MM.1S (cell line): ENCODE results near the gene GAS7.

Experiments used
- EZH2 ChIP-seq: fragments of 300-600 bp; sonication (generic); optimal IDR thresholded peaks from 2 replicates; pipeline ENCODE3; 2017; ENCODE audit warnings: low read depth, mild to moderate bottlenecking, antibody characterized with exemption, low read length, mixed read lengths
- TF ChIP-seq, protein P1 (sequence below): fragments of 300-600 bp; sonication (generic); IDR thresholded peaks from 2 replicates; pipeline ENCODE4 v1.5.1; 2016; ENCODE audit warnings: antibody characterized with exemption, low read length, mixed read lengths

DNA sequence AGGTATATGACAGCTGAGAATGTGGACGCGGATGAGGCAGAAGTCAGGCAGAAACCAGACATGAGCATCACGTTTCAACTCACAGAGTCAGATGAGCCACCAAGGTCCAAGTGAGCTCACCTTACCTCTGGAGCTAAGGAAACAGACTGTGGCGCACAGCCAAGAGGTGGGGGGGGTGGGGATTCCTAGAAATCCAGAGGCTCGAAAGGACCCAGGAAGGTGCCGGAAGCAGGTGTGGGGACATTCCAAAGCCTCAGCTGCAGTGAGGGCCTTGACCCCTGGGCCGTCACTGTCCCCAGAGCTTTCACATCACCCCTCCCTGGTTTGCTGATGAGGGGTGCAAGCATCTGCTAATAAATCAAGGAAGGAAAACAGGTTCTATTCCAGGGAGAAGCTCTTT is 264.1 kb downstream of the GAS7 start:
- no peak for TF ChIP-seq EZH2
- TF ChIP-seq, protein P1, sequence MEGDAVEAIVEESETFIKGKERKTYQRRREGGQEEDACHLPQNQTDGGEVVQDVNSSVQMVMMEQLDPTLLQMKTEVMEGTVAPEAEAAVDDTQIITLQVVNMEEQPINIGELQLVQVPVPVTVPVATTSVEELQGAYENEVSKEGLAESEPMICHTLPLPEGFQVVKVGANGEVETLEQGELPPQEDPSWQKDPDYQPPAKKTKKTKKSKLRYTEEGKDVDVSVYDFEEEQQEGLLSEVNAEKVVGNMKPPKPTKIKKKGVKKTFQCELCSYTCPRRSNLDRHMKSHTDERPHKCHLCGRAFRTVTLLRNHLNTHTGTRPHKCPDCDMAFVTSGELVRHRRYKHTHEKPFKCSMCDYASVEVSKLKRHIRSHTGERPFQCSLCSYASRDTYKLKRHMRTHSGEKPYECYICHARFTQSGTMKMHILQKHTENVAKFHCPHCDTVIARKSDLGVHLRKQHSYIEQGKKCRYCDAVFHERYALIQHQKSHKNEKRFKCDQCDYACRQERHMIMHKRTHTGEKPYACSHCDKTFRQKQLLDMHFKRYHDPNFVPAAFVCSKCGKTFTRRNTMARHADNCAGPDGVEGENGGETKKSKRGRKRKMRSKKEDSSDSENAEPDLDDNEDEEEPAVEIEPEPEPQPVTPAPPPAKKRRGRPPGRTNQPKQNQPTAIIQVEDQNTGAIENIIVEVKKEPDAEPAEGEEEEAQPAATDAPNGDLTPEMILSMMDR, result no peak
